Peyer's patch (tissue), 4 donors: Measurements from ENCODE around the gene TNNI3K. TPM values are rescaled to one million over a fixed set of nuclear protein-coding genes. Genes with fewer than 3 reads are reported as not detected.

ENCODE experiments used
- DNase-seq, 3 donors: peaks; one replicate each; pipeline ENCODE4 v3.0.0-alpha.2; 2017 to 2019
- H3K27ac ChIP-seq, 4 donors: fragments of 200-600 bp; sonication (generic); one replicate each; pipeline ENCODE4 v1.5.1; 2016 to 2019
- H3K27me3 ChIP-seq, 2 donors: fragments of 200-600 bp; sonication (generic); one replicate each; pipeline ENCODE4 v1.5.1; 2019
- H3K36me3 ChIP-seq, 3 donors: fragments of 200-600 bp; sonication (generic); one replicate each; pipeline ENCODE4 v1.5.1; 2016 to 2019
- H3K4me1 ChIP-seq, 4 donors: fragments of 200-600 bp; sonication (generic); one replicate each; pipeline ENCODE4 v1.5.1; 2016 to 2019
- H3K4me3 ChIP-seq, 4 donors: fragments of 200-600 bp; sonication (generic); 1 replicate in 3 of 4; 2 replicates in 1 of 4; pipeline ENCODE4 v1.5.1; 2016 to 2019; ENCODE audit warnings: mild to moderate bottlenecking in 1 of 4
- H3K9me3 ChIP-seq, 4 donors: fragments of 200-600 bp; sonication (generic); one replicate each; pipeline ENCODE4 v1.5.1; 2016 to 2019; ENCODE audit warnings: mild to moderate bottlenecking in 1 of 4
- CTCF ChIP-seq, 6 experiments: fragments of 450-650 bp in 4 of 6; fragments of 200-600 bp in 2 of 6; sonication (generic) in 1 of 6; IDR thresholded peaks; one replicate each; pipeline ENCODE4 v1.5.1; 2017 to 2019; ENCODE audit warnings: antibody characterized with exemption in 6 of 6, mild to moderate bottlenecking in 3 of 6, moderate library complexity in 1 of 6
- POLR2A ChIP-seq, 2 donors: fragments of 450-650 bp; IDR thresholded peaks; one replicate each; pipeline ENCODE4 v1.5.1; 2017; ENCODE audit warnings: antibody characterized with exemption in 2 of 2, mild to moderate bottlenecking in 2 of 2, moderate library complexity in 2 of 2
- total RNA-seq, 4 donors: library from RNA; depleted of rRNA; stranded (reverse); fragments of >200 nt; gene quantifications; one replicate each; pipeline ENCODE4 v1.1.0, GENCODE V29; 2016

TNNI3K gene
- total RNA-seq, 4 donors from 2014 or later = 2.0 TPM; not detected in 3

- no peak overlapping the region for H3K4me3 ChIP-seq
- H3K27me3 ChIP-seq = no peaks in the 10 kb centered on the region
- no peaks in the 10 kb centered on the region for H3K4me1 ChIP-seq
- no peak overlapping the region for H3K27ac ChIP-seq
- no peaks in the 10 kb centered on the region for H3K36me3 ChIP-seq
- no peak for DNase-seq
- no peaks in the 10 kb centered on the region for H3K9me3 ChIP-seq
- TF ChIP-seq CTCF (IDR thresholded peaks at IDR 0.05) (no peak), POLR2A (IDR thresholded peaks at IDR 0.05) (no peak)
These were observed 194.4 kb downstream of the TNNI3K start for GRCh38 chr1:74429580-74429979.

GRCh38 chr1:74430342-74430934, 195.3 kb downstream of the TNNI3K start:
- no peak overlapping the region for H3K27ac ChIP-seq
- H3K36me3 ChIP-seq = no peaks in the 10 kb centered on the region
- no peak overlapping the region for H3K4me3 ChIP-seq
- no peaks in the 10 kb centered on the region for H3K9me3 ChIP-seq
- no peaks in the 10 kb centered on the region for H3K27me3 ChIP-seq
- H3K4me1 ChIP-seq = no peaks in the 10 kb centered on the region
- no peak for DNase-seq
- TF ChIP-seq CTCF (IDR thresholded peaks at IDR 0.05) (no peak), POLR2A (IDR thresholded peaks at IDR 0.05) (no peak)

GRCh38 chr1:74431531-74431930, 196.3 kb downstream of the TNNI3K start:
- Histone ChIP-seq H3K27me3 (no peaks in the 10 kb centered on the region), H3K4me1 (no peaks in the 10 kb centered on the region), H3K27ac (no peak overlapping the region), H3K9me3 (no peaks in the 10 kb centered on the region), H3K4me3 (no peak overlapping the region), H3K36me3 (no peaks in the 10 kb centered on the region)
- no peak for TF ChIP-seq POLR2A (IDR thresholded peaks at IDR 0.05)
- no peak for TF ChIP-seq CTCF (IDR thresholded peaks at IDR 0.05)
- DNase-seq = no peak

- DNase-seq = no peak
- Histone ChIP-seq H3K27ac (no peak overlapping the region), H3K27me3 (no peaks in the 10 kb centered on the region), H3K36me3 (no peaks in the 10 kb centered on the region), H3K9me3 (no peaks in the 10 kb centered on the region), H3K4me3 (no peak overlapping the region), H3K4me1 (no peaks in the 10 kb centered on the region)
- TF ChIP-seq CTCF (IDR thresholded peaks at IDR 0.05) (no peak), POLR2A (IDR thresholded peaks at IDR 0.05) (no peak)
These were observed 197.1 kb downstream of the TNNI3K start for GRCh38 chr1:74432325-74432724.

- Histone ChIP-seq H3K9me3 (no peaks in the 10 kb centered on the region), H3K4me3 (no peak overlapping the region), H3K4me1 (no peaks in the 10 kb centered on the region), H3K27ac (no peak overlapping the region), H3K36me3 (no peaks in the 10 kb centered on the region), H3K27me3 (no peaks in the 10 kb centered on the region)
- no peak for DNase-seq
- TF ChIP-seq CTCF (IDR thresholded peaks at IDR 0.05) = no peak
- TF ChIP-seq POLR2A (IDR thresholded peaks at IDR 0.05) = no peak
These were observed 199.1 kb downstream of the TNNI3K start for GRCh38 chr1:74434321-74434720.

- H3K9me3 ChIP-seq = no peaks in the 10 kb centered on the region
- TF ChIP-seq CTCF (IDR thresholded peaks at IDR 0.05) = no peak
- no peak for TF ChIP-seq POLR2A (IDR thresholded peaks at IDR 0.05)
- H3K27ac ChIP-seq = no peak overlapping the region
- no peak for DNase-seq
- no peak overlapping the region for H3K4me3 ChIP-seq
- no peaks in the 10 kb centered on the region for H3K4me1 ChIP-seq
- no peaks in the 10 kb centered on the region for H3K27me3 ChIP-seq
- H3K36me3 ChIP-seq = no peaks in the 10 kb centered on the region
These were observed 200.9 kb downstream of the TNNI3K start for GRCh38 chr1:74436078-74436477.
